Measurements from ENCODE around the gene TTLL11.

- TF ChIP-seq CTCF (conservative IDR thresholded peaks at IDR 0.05; ENCODE audit: low read depth, low read length) = no peak
- TF ChIP-seq EZH2 (IDR thresholded peaks at IDR 0.05; ENCODE audit: low read length, unreplicated experiment) = no peak
- TF ChIP-seq EZH2phosphoT487 (IDR thresholded peaks at IDR 0.05; ENCODE audit: borderline replicate concordance, low read length) = no peak
These were observed 95.3 kb downstream of the TTLL11 start for GRCh38 chr9:121997791-121998190.
